ENCODE measurements around the gene VAX1. TPM values are rescaled to one million over a fixed set of nuclear protein-coding genes. Genes with fewer than 3 reads are reported as not detected.

Gene VAX1
- total RNA-seq, 1 experiment from 2014 or later, result not detected

DNA sequence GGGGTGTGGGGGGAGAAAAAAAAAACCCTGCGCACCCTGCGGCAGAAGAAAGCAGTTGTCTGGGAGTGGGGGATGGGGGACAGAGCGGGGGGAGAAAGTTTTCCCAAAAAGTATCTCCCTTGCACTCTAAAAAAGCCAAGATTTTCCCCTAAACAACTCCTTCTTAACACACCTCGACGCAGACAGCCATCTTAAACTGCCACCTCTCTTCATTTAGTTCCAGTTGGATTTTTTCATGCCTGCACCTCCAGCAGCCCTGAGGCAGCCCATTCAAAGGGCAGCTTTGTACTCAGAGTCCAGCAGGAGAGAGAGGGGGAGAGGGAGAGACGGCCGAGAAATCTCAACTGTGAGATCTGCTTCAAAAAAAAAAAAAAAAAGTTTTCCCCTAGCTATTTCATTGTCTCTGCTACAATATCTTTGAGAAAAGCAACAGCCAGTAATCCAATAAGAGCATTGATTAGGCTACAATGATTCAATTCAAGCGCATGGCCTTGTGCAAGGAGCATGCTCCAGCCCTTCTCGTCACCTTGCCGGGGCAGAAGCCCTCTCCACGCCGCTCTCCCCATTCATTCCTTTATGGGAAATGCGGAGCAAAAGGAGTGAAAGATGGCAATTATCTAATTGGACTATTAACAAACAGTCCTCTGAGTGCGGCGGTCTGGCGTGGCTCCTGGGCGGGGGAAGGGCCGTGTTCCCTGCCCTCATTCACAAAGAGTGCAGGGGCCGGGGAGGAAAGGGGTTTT lies 939 bp upstream of the VAX1 start:
- TF ChIP-seq, protein P1, sequence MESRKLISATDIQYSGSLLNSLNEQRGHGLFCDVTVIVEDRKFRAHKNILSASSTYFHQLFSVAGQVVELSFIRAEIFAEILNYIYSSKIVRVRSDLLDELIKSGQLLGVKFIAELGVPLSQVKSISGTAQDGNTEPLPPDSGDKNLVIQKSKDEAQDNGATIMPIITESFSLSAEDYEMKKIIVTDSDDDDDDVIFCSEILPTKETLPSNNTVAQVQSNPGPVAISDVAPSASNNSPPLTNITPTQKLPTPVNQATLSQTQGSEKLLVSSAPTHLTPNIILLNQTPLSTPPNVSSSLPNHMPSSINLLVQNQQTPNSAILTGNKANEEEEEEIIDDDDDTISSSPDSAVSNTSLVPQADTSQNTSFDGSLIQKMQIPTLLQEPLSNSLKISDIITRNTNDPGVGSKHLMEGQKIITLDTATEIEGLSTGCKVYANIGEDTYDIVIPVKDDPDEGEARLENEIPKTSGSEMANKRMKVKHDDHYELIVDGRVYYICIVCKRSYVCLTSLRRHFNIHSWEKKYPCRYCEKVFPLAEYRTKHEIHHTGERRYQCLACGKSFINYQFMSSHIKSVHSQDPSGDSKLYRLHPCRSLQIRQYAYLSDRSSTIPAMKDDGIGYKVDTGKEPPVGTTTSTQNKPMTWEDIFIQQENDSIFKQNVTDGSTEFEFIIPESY (IDR thresholded peaks at IDR 0.05; ENCODE audit: extremely low read depth, insufficient replicate concordance, low read length), result no peak
- no peak for TF ChIP-seq SP1 (IDR thresholded peaks at IDR 0.05; ENCODE audit: low read depth)
- no peak for TF ChIP-seq EZH2 (IDR thresholded peaks at IDR 0.05)
- no peak for TF ChIP-seq ZNF274 (IDR thresholded peaks at IDR 0.05; ENCODE audit: low read depth, low read length)
- no peak for TF ChIP-seq SRF (IDR thresholded peaks at IDR 0.05; ENCODE audit: low read depth)
- TF ChIP-seq JUND (IDR thresholded peaks at IDR 0.05), result no peak
- TF ChIP-seq, protein P2, sequence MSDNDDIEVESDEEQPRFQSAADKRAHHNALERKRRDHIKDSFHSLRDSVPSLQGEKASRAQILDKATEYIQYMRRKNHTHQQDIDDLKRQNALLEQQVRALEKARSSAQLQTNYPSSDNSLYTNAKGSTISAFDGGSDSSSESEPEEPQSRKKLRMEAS (IDR thresholded peaks at IDR 0.05), result no peak
- TF ChIP-seq FOSL1 (IDR thresholded peaks at IDR 0.05; ENCODE audit: low read depth), result no peak
- TF ChIP-seq EGR1 (IDR thresholded peaks at IDR 0.05; ENCODE audit: low read depth), result no peak
- no peak for TF ChIP-seq EZH2phosphoT487 (IDR thresholded peaks at IDR 0.05; ENCODE audit: borderline replicate concordance)
- TF ChIP-seq ZFX (IDR thresholded peaks at IDR 0.05), result no peak
- TF ChIP-seq, protein P3, sequence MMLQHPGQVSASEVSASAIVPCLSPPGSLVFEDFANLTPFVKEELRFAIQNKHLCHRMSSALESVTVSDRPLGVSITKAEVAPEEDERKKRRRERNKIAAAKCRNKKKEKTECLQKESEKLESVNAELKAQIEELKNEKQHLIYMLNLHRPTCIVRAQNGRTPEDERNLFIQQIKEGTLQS (IDR thresholded peaks at IDR 0.05), result no peak
- no peak for TF ChIP-seq TCF7L2 (IDR thresholded peaks at IDR 0.05; ENCODE audit: borderline replicate concordance, extremely low read depth, insufficient read depth, insufficient read length)
- no peak for TF ChIP-seq YY1 (IDR thresholded peaks at IDR 0.05; ENCODE audit: extremely low read depth, insufficient replicate concordance, low read depth, low read length)

More for the DNA sequence above, 939 bp upstream of the VAX1 start:
- ChIA-PET POLR2A (no interaction called here), RAD21 (ENCODE audit: low non-redundant PET in 1 of 2, low total read pairs in 2 of 2, uncharacterized antibody in 2 of 2, unreplicated experiment in 2 of 2) (no interaction called here), CTCF (no interaction called here)
- Histone ChIP-seq H3K4me2 (ENCODE audit: low read length) (no peak overlapping the region), H3K4me1 (ENCODE audit: control insufficient read depth in 1 of 2, insufficient read depth in 2 of 2, low read length in 2 of 2) (no peaks in the 10 kb centered on the region), H3K9me3 (ENCODE audit: control insufficient read depth in 1 of 2, insufficient read depth in 1 of 2, low read depth in 1 of 2, low read length in 2 of 2) (no peaks in the 10 kb centered on the region), H2AFZ (ENCODE audit: low read depth, low read length, poor library complexity, severe bottlenecking) (no peak overlapping the region), H3K9me2 (ENCODE audit: insufficient read depth) (no peaks in the 10 kb centered on the region), H3K9ac (ENCODE audit: low read length) (no peak overlapping the region), H3K36me3 (ENCODE audit: control insufficient read depth in 1 of 2, insufficient read depth in 2 of 2, low read length in 2 of 2) (no peaks in the 10 kb centered on the region), H4K20me1 (ENCODE audit: insufficient read depth) (no peaks in the 10 kb centered on the region), H3K27ac (ENCODE audit: low read depth, low read length) (no peak overlapping the region), H3K4me3 (replicated peaks in 1 of 2; ENCODE audit: low read depth in 1 of 2, low read length in 2 of 2) (no peak overlapping the region), H3K79me2 (ENCODE audit: insufficient read depth, low read length) (no peaks in the 10 kb centered on the region), H3K27me3 (ENCODE audit: insufficient read depth, low read length) (peaks cover 19% of the 10 kb centered on the region)
- no peak for DNase-seq (ENCODE audit: low read depth, low spot score)
- intact Hi-C loops (cut with micrococcal nuclease), result no loop called here
- no peak for ATAC-seq
- no TSS peak for BruUV-seq (replicated peaks)

All from HCT116 (cell line).